ENCODE results near the gene NMNAT2. TPM values are rescaled to one million over a fixed set of nuclear protein-coding genes. Genes with fewer than 3 reads are reported as not detected.
A peak's percentile ranks its signal among the peaks of the same experiment; 100 is the strongest.

Gene NMNAT2
- total RNA-seq, 1 experiment from 2014 or later: 11.4 TPM

DNA sequence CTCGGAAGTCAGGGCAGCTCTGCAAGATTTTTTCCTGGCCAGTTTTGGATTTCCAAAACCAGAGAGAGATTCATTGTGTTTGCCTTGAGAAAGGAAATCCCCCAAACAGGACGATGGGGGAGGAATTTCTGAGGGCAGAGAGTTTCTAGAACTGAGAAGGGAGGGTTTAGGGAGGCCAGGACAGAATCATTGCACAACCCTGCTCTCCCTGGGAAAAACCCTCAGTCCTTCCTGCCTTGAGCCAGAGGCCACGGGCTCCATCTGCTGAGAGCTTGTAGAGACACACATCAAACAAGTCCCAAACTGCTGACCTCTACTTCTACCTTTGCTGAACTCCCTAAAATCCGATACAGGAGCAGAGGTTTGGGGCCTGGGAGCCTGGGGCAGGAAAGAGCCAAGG is 99.7 kb downstream of the NMNAT2 start:
- no peak overlapping the region for H3K23ac ChIP-seq (ENCODE audit: insufficient read length, low read depth, low read length)
- H3K9me3 Mint-ChIP-seq: peaks cover 4 to 9% of the 10 kb centered on the region in 2 experiments; a peak in 4 of 5 replicates
- no peak overlapping the region for H3K56ac ChIP-seq (ENCODE audit: insufficient read length, low read depth, low read length)
- no peaks in the 10 kb centered on the region for H3K27me3 ChIP-seq (ENCODE audit: insufficient read depth, low read length)
- H2AFZ ChIP-seq (ENCODE audit: low read length): no peak overlapping the region
- H3K9ac ChIP-seq (ENCODE audit: extremely low read depth, insufficient read length, low read length): no peak overlapping the region
- TF ChIP-seq, protein P1, sequence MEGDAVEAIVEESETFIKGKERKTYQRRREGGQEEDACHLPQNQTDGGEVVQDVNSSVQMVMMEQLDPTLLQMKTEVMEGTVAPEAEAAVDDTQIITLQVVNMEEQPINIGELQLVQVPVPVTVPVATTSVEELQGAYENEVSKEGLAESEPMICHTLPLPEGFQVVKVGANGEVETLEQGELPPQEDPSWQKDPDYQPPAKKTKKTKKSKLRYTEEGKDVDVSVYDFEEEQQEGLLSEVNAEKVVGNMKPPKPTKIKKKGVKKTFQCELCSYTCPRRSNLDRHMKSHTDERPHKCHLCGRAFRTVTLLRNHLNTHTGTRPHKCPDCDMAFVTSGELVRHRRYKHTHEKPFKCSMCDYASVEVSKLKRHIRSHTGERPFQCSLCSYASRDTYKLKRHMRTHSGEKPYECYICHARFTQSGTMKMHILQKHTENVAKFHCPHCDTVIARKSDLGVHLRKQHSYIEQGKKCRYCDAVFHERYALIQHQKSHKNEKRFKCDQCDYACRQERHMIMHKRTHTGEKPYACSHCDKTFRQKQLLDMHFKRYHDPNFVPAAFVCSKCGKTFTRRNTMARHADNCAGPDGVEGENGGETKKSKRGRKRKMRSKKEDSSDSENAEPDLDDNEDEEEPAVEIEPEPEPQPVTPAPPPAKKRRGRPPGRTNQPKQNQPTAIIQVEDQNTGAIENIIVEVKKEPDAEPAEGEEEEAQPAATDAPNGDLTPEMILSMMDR (conservative IDR thresholded peaks at IDR 0.05): peak; percentile 50; the same call in 2 of the 3 replicates
- H4K8ac ChIP-seq (replicated peaks; ENCODE audit: insufficient read length, low read depth, low read length): no peak overlapping the region
- no peaks in the 10 kb centered on the region for H3K27me3 Mint-ChIP-seq (ENCODE audit: low read depth)
- H4K5ac ChIP-seq (ENCODE audit: insufficient read length, low read depth, low read length): no peak overlapping the region
- H3K79me1 ChIP-seq (ENCODE audit: insufficient read depth, low read depth, low read length, poor library complexity, severe bottlenecking): no peaks in the 10 kb centered on the region
- peaks cover 5% of the 10 kb centered on the region for H3K4me1 ChIP-seq (ENCODE audit: insufficient read depth, low read length)
- no peak overlapping the region for H3K27ac ChIP-seq (ENCODE audit: insufficient read length, low read depth, low read length)
- no peaks in the 10 kb centered on the region for H3K9me3 ChIP-seq (ENCODE audit: control insufficient read depth, low read depth, low read length)
- H3K4me1 Mint-ChIP-seq: peaks cover 33 to 47% of the 10 kb centered on the region in 2 experiments
- no peak overlapping the region for H2BK5ac ChIP-seq (ENCODE audit: insufficient read length, low read length)
- WGBS (ENCODE audit: extremely low coverage, insufficient read length, low lambda C conversion rate): no CpG with 5 or more reads among the region's 4 CpGs
- H3K79me2 ChIP-seq (ENCODE audit: insufficient read depth, low read length): no peaks in the 10 kb centered on the region
- H3T11ph ChIP-seq (ENCODE audit: low read length): no peak overlapping the region
- no peak overlapping the region for H3K4ac ChIP-seq (ENCODE audit: low read depth, low read length)
- H3K23me2 ChIP-seq (ENCODE audit: insufficient read length, low read depth, low read length, poor library complexity, severe bottlenecking): no peaks in the 10 kb centered on the region
- no peaks in the 10 kb centered on the region for H4K20me1 ChIP-seq (ENCODE audit: control insufficient read depth, insufficient read depth, insufficient read length)
- H3K36me3 Mint-ChIP-seq (ENCODE audit: insufficient read depth in 1 of 3, low read depth in 3 of 3): peaks cover 0 to 10% (median 2%) of the 10 kb centered on the region in 3 experiments; a peak in 4 of 7 replicates
- H4K91ac ChIP-seq (ENCODE audit: insufficient read length, low read depth, low read length): no peak overlapping the region
- no peak overlapping the region for H2AK5ac ChIP-seq (ENCODE audit: insufficient read length, low read length)
- no peak overlapping the region for H3K14ac ChIP-seq (ENCODE audit: insufficient read depth, low read length)
- H2BK120ac ChIP-seq (ENCODE audit: low read depth, low read length, poor library complexity, severe bottlenecking): no peak overlapping the region
- H3K4me2 ChIP-seq (ENCODE audit: insufficient read depth, insufficient read length, low read length): no peak overlapping the region
- H3K18ac ChIP-seq (ENCODE audit: insufficient read length, low read depth, low read length): no peak overlapping the region
- H3K4me3 Mint-ChIP-seq: no peak overlapping the region
- H2BK12ac ChIP-seq (ENCODE audit: insufficient read length, low read depth, low read length): no peak overlapping the region
- no peak overlapping the region for H2BK15ac ChIP-seq (ENCODE audit: low read depth, low read length)
- peak overlapping the region; percentile 19 to 88 (median 63); a peak in 5 of 7 replicates for H3K27ac Mint-ChIP-seq
- DNase-seq: peak; percentile 70
- H2BK20ac ChIP-seq (ENCODE audit: low read depth, low read length, poor library complexity, severe bottlenecking): no peak overlapping the region
